Peyer's patch (tissue), 4 donors: ENCODE results near the gene AP5B1. TPM values are rescaled to one million over a fixed set of nuclear protein-coding genes. Genes with fewer than 3 reads are reported as not detected.
A peak's percentile ranks its signal among the peaks of the same experiment; 100 is the strongest.

Experiments used
- DNase-seq, 3 donors: peaks; one replicate each; pipeline ENCODE4 v3.0.0-alpha.2; 2017 to 2019
- H3K27ac ChIP-seq, 4 donors: fragments of 200-600 bp; sonication (generic); one replicate each; pipeline ENCODE4 v1.5.1; 2016 to 2019
- H3K27me3 ChIP-seq, 2 donors: fragments of 200-600 bp; sonication (generic); one replicate each; pipeline ENCODE4 v1.5.1; 2019
- H3K36me3 ChIP-seq, 3 donors: fragments of 200-600 bp; sonication (generic); one replicate each; pipeline ENCODE4 v1.5.1; 2016 to 2019
- H3K4me1 ChIP-seq, 4 donors: fragments of 200-600 bp; sonication (generic); one replicate each; pipeline ENCODE4 v1.5.1; 2016 to 2019
- H3K4me3 ChIP-seq, 4 donors: fragments of 200-600 bp; sonication (generic); 1 replicate in 3 of 4; 2 replicates in 1 of 4; pipeline ENCODE4 v1.5.1; 2016 to 2019; ENCODE audit warnings: mild to moderate bottlenecking in 1 of 4
- H3K9me3 ChIP-seq, 4 donors: fragments of 200-600 bp; sonication (generic); one replicate each; pipeline ENCODE4 v1.5.1; 2016 to 2019; ENCODE audit warnings: mild to moderate bottlenecking in 1 of 4
- POLR2A ChIP-seq, 2 donors: fragments of 450-650 bp; IDR thresholded peaks; one replicate each; pipeline ENCODE4 v1.5.1; 2017; ENCODE audit warnings: antibody characterized with exemption in 2 of 2, mild to moderate bottlenecking in 2 of 2, moderate library complexity in 2 of 2
- total RNA-seq, 4 donors: library from RNA; depleted of rRNA; stranded (reverse); fragments of >200 nt; gene quantifications; one replicate each; pipeline ENCODE4 v1.1.0, GENCODE V29; 2016
- TF ChIP-seq, protein P1 (sequence below), 6 experiments: fragments of 450-650 bp in 4 of 6; fragments of 200-600 bp in 2 of 6; sonication (generic) in 1 of 6; IDR thresholded peaks; one replicate each; pipeline ENCODE4 v1.5.1; 2017 to 2019; ENCODE audit warnings: antibody characterized with exemption in 6 of 6, mild to moderate bottlenecking in 3 of 6, moderate library complexity in 1 of 6

AP5B1 gene
- 10 to 100 TPM; 14.9 to 35.8 (median 35.0) TPM for total RNA-seq

GRCh38 chr11:65780770-65781151 is at the start of gene AP5B1:
Gene AP5B1, minus strand, starts transcription at chr11:65780976. Its CDS starts 385 bp downstream, at chr11:65780591.
- peak; percentile 78 to 90 (median 87) for DNase-seq
- no peaks in the 10 kb centered on the region for H3K27me3 ChIP-seq
- peaks cover 0 to 19% (median 11%) of the 10 kb centered on the region in 4 donors for H3K4me1 ChIP-seq
- peak in 1 of 2 donors; percentile 49 for TF ChIP-seq POLR2A (IDR thresholded peaks at IDR 0.05)
- TF ChIP-seq, protein P1, sequence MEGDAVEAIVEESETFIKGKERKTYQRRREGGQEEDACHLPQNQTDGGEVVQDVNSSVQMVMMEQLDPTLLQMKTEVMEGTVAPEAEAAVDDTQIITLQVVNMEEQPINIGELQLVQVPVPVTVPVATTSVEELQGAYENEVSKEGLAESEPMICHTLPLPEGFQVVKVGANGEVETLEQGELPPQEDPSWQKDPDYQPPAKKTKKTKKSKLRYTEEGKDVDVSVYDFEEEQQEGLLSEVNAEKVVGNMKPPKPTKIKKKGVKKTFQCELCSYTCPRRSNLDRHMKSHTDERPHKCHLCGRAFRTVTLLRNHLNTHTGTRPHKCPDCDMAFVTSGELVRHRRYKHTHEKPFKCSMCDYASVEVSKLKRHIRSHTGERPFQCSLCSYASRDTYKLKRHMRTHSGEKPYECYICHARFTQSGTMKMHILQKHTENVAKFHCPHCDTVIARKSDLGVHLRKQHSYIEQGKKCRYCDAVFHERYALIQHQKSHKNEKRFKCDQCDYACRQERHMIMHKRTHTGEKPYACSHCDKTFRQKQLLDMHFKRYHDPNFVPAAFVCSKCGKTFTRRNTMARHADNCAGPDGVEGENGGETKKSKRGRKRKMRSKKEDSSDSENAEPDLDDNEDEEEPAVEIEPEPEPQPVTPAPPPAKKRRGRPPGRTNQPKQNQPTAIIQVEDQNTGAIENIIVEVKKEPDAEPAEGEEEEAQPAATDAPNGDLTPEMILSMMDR (IDR thresholded peaks at IDR 0.05), result no peak
- H3K9me3 ChIP-seq, result no peaks in the 10 kb centered on the region
- peak within 1 kb of the TSS; percentile 86 to 96 (median 94) for H3K4me3 ChIP-seq
- H3K27ac ChIP-seq, result peak within 1 kb of the TSS; percentile 88 to 92 (median 91)
- H3K36me3 ChIP-seq, result peaks cover 0 to 22% (median 0%) of the 10 kb centered on the region in 3 donors

DNA sequence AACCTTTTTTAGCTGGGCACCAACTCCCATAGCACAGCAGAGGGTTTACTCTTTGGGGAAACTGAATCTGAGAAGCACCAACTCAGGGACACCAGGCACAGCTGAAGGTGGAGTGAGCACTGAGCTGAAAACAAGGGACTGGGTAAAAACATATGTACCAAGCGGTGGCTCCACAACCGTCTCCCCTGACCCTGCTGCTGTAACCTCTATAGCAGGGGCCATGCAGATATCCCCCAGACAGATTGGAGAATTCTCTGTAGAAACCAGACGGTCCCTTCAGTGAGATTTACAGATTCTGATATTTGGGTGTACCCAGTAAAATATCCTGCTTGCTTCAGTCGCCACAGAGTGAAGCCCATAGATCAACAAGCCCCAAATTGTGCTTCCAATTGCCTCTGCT is 48.7 kb upstream of the AP5B1 start:
- TF ChIP-seq POLR2A (IDR thresholded peaks at IDR 0.05), result no peak
- TF ChIP-seq, protein P1 (IDR thresholded peaks at IDR 0.05), result no peak
- H3K4me3 ChIP-seq, result no peak overlapping the region
- no peak for DNase-seq

DNA sequence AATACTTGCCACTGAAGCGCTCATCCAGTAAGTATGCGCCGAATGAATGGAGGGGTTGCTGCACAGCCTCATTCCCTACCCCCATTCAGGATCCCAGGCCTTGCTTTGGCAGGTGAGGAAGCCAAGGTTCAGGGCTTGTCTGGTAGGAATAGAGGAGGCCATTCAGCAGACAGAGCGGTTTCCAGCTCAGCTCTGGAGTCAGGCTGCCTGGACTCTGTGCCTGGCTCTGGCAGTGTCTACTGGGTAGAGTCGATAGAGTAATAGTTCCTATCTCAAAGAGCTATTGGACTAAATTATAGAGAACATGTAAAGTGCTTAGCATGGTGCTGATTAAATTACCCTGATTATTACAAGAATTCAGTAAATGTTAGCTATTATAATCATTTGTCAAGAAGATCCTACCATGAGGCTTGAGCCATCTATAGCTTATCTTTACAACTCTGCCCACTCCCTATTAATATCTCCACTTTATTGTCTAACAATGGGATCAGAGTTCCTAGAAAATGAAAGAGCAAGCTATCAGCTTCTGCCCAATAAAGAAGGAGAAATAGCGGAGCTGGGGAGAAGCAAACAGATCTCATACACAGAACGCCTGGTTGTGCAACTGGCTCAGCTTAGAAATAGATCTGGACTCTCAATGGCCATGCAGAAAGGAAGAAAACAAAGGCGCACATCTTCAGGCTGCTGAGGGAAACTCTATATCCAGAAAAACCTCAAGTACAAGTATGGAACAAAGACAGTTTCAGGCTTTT is 46.4 kb upstream of the AP5B1 start:
- DNase-seq, result peak in 2 of 3 donors; percentile 73 to 77
- no peaks in the 10 kb centered on the region for H3K27me3 ChIP-seq
- no peaks in the 10 kb centered on the region for H3K36me3 ChIP-seq
- H3K9me3 ChIP-seq, result no peaks in the 10 kb centered on the region
- H3K4me1 ChIP-seq, result peaks cover 0 to 32% (median 2%) of the 10 kb centered on the region in 4 donors
- H3K4me3 ChIP-seq, result peak overlapping the region in 2 of 4 donors; percentile 32 to 40
- TF ChIP-seq POLR2A (IDR thresholded peaks at IDR 0.05), result peak; percentile 53 to 74
- TF ChIP-seq, protein P1 (IDR thresholded peaks at IDR 0.05), result no peak
- peak overlapping the region in 3 of 4 donors; percentile 49 to 88 (median 75) for H3K27ac ChIP-seq

More for the DNA sequence above, 48.7 kb upstream of the AP5B1 start:
- no peak overlapping the region for H3K27ac ChIP-seq
- no peaks in the 10 kb centered on the region for H3K9me3 ChIP-seq
- H3K36me3 ChIP-seq, result no peaks in the 10 kb centered on the region
- peaks cover 0 to 25% (median 3%) of the 10 kb centered on the region in 4 donors for H3K4me1 ChIP-seq
- H3K27me3 ChIP-seq, result no peaks in the 10 kb centered on the region

DNA sequence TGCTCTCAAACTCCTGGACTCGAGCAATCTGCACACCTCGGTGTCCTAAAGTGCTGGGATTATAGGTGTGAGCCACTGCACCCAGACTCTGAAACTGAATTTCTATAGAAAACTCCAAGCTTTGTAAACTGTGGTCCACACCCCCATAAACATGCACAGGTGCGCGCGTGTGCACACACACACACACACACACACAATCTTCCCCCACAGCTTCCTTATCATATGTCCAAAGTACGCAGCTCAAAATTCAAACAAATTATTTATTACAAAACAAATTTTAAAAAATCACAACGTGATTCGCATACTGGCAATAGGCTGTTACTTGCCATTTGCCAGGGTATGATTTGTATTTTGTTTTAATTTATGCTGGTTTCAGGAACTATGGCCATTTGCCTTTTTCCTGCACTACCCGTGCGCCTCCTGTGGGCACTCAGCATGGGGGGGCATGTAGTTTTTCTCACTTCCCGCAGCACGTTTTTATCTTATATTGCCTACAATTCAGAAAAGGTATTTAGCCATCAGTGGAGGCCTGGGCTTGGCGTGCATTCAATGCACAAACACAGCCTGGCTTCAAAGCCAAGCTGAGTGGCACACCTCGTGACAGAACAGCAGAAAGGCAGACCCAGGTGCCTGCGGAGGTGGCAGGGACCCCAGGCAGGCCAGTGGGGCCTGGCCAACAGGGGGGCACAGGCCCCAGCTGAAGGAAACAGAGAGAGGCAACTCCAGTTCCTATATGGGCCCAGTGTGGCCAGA is 42.2 kb upstream of the AP5B1 start:
- DNase-seq, result peak in 1 of 3 donors; percentile 64
- TF ChIP-seq, protein P1 (IDR thresholded peaks at IDR 0.05), result peak in 2 of 6 experiments; percentile 14 to 16
- TF ChIP-seq POLR2A (IDR thresholded peaks at IDR 0.05), result no peak
- H3K27ac ChIP-seq, result peak overlapping the region in 3 of 4 donors; percentile 35 to 94 (median 88)
- H3K4me3 ChIP-seq, result peak overlapping the region in 1 of 4 donors; percentile 14
- H3K4me1 ChIP-seq, result peaks cover 0 to 24% (median 3%) of the 10 kb centered on the region in 4 donors
- H3K9me3 ChIP-seq, result no peaks in the 10 kb centered on the region
- H3K27me3 ChIP-seq, result no peaks in the 10 kb centered on the region
- H3K36me3 ChIP-seq, result no peaks in the 10 kb centered on the region

GRCh38 chr11:65821107-65821506 is 40.3 kb upstream of the AP5B1 start:
- TF ChIP-seq, protein P1 (IDR thresholded peaks at IDR 0.05), result no peak
- peak; percentile 47 to 53 for TF ChIP-seq POLR2A (IDR thresholded peaks at IDR 0.05)
- Histone ChIP-seq H3K4me1 (peaks cover 0 to 35% (median 3%) of the 10 kb centered on the region in 4 donors), H3K27ac (peak overlapping the region in 3 of 4 donors; percentile 38 to 94 (median 88)), H3K27me3 (no peaks in the 10 kb centered on the region), H3K36me3 (no peaks in the 10 kb centered on the region), H3K9me3 (no peaks in the 10 kb centered on the region), H3K4me3 (no peak overlapping the region)
- DNase-seq, result peak in 2 of 3 donors; percentile 83 to 90
